Measurements from ENCODE around the gene PHF21B.

PHF21B gene

GRCh38 chr22:44920183-44920582 lies 89.6 kb downstream of the PHF21B start:
- peaks cover 1% of the 10 kb centered on the region for H3K27me3 Mint-ChIP-seq
- H3K4me3 Mint-ChIP-seq, result no peak overlapping the region
- H3K4me1 Mint-ChIP-seq, result no peaks in the 10 kb centered on the region
- DNase-seq (no peak), ATAC-seq (no peak)
- no peak overlapping the region for H3K27ac Mint-ChIP-seq
- no peaks in the 10 kb centered on the region for H3K9me3 Mint-ChIP-seq
- H3K36me3 Mint-ChIP-seq (ENCODE audit: low read depth), result no peaks in the 10 kb centered on the region

GRCh38 chr22:44919691-44920090 lies 90.1 kb downstream of the PHF21B start:
- Mint-ChIP-seq H3K4me3 (no peak overlapping the region), H3K36me3 (ENCODE audit: low read depth) (no peaks in the 10 kb centered on the region), H3K9me3 (no peaks in the 10 kb centered on the region), H3K27me3 (peaks cover 1% of the 10 kb centered on the region), H3K4me1 (no peaks in the 10 kb centered on the region), H3K27ac (no peak overlapping the region)
- DNase-seq (no peak), ATAC-seq (no peak)

- no peaks in the 10 kb centered on the region for H3K9me3 Mint-ChIP-seq
- H3K36me3 Mint-ChIP-seq (ENCODE audit: low read depth), result no peaks in the 10 kb centered on the region
- no peak overlapping the region for H3K27ac Mint-ChIP-seq
- H3K4me3 Mint-ChIP-seq, result no peak overlapping the region
- no peak for DNase-seq
- no peaks in the 10 kb centered on the region for H3K4me1 Mint-ChIP-seq
- H3K27me3 Mint-ChIP-seq, result peaks cover 1% of the 10 kb centered on the region
- ATAC-seq, result no peak
These were observed 90.8 kb downstream of the PHF21B start for GRCh38 chr22:44918925-44919392.

- H3K27me3 Mint-ChIP-seq, result peaks cover 1% of the 10 kb centered on the region
- H3K4me1 Mint-ChIP-seq, result no peaks in the 10 kb centered on the region
- no peak for ATAC-seq
- H3K27ac Mint-ChIP-seq, result no peak overlapping the region
- H3K36me3 Mint-ChIP-seq (ENCODE audit: low read depth), result no peaks in the 10 kb centered on the region
- no peak overlapping the region for H3K4me3 Mint-ChIP-seq
- no peaks in the 10 kb centered on the region for H3K9me3 Mint-ChIP-seq
- no peak for DNase-seq
These were observed 91.5 kb downstream of the PHF21B start for GRCh38 chr22:44918166-44918924.

GRCh38 chr22:44917372-44918165 lies 92.2 kb downstream of the PHF21B start:
- DNase-seq, result no peak
- Mint-ChIP-seq H3K9me3 (peaks cover under 1% of the 10 kb centered on the region), H3K4me3 (no peak overlapping the region), H3K36me3 (ENCODE audit: low read depth) (no peaks in the 10 kb centered on the region), H3K27ac (no peak overlapping the region), H3K27me3 (peaks cover 1% of the 10 kb centered on the region), H3K4me1 (no peaks in the 10 kb centered on the region)
- ATAC-seq, result no peak

- Mint-ChIP-seq H3K27ac (no peak overlapping the region), H3K4me3 (no peak overlapping the region), H3K36me3 (ENCODE audit: low read depth) (no peaks in the 10 kb centered on the region), H3K4me1 (no peaks in the 10 kb centered on the region), H3K27me3 (peaks cover 7% of the 10 kb centered on the region), H3K9me3 (peaks cover 7% of the 10 kb centered on the region)
- DNase-seq (no peak), ATAC-seq (no peak)
These were observed 93.2 kb downstream of the PHF21B start for GRCh38 chr22:44916281-44917231.

- no peaks in the 10 kb centered on the region for H3K4me1 Mint-ChIP-seq
- peaks cover 7% of the 10 kb centered on the region for H3K27me3 Mint-ChIP-seq
- no peak overlapping the region for H3K27ac Mint-ChIP-seq
- DNase-seq (no peak), ATAC-seq (no peak)
- H3K9me3 Mint-ChIP-seq, result peaks cover 14% of the 10 kb centered on the region
- no peak overlapping the region for H3K4me3 Mint-ChIP-seq
- no peaks in the 10 kb centered on the region for H3K36me3 Mint-ChIP-seq (ENCODE audit: low read depth)
These were observed 94.4 kb downstream of the PHF21B start for GRCh38 chr22:44915441-44915840.

- Mint-ChIP-seq H3K9me3 (peaks cover 16% of the 10 kb centered on the region), H3K36me3 (ENCODE audit: low read depth) (no peaks in the 10 kb centered on the region), H3K27ac (no peak overlapping the region), H3K4me1 (no peaks in the 10 kb centered on the region), H3K27me3 (peaks cover 7% of the 10 kb centered on the region), H3K4me3 (no peak overlapping the region)
- DNase-seq (no peak), ATAC-seq (no peak)
These were observed 95.6 kb downstream of the PHF21B start for GRCh38 chr22:44914026-44914721.

GRCh38 chr22:44913198-44913983 lies 96.4 kb downstream of the PHF21B start:
- H3K4me3 Mint-ChIP-seq, result no peak overlapping the region
- H3K4me1 Mint-ChIP-seq, result no peaks in the 10 kb centered on the region
- no peaks in the 10 kb centered on the region for H3K36me3 Mint-ChIP-seq (ENCODE audit: low read depth)
- H3K27me3 Mint-ChIP-seq, result peaks cover 7% of the 10 kb centered on the region
- H3K27ac Mint-ChIP-seq, result no peak overlapping the region
- ATAC-seq, result no peak
- no peak for DNase-seq
- peaks cover 16% of the 10 kb centered on the region for H3K9me3 Mint-ChIP-seq

GRCh38 chr22:44909241-44909640 lies 100.6 kb downstream of the PHF21B start:
- H3K9me3 Mint-ChIP-seq, result peaks cover 16% of the 10 kb centered on the region
- no peaks in the 10 kb centered on the region for H3K4me1 Mint-ChIP-seq
- H3K4me3 Mint-ChIP-seq, result no peak overlapping the region
- DNase-seq (no peak), ATAC-seq (no peak)
- no peak overlapping the region for H3K27ac Mint-ChIP-seq
- no peaks in the 10 kb centered on the region for H3K36me3 Mint-ChIP-seq (ENCODE audit: low read depth)
- peaks cover 15% of the 10 kb centered on the region for H3K27me3 Mint-ChIP-seq

GRCh38 chr22:44907765-44908737 lies 101.8 kb downstream of the PHF21B start:
- DNase-seq (no peak), ATAC-seq (no peak)
- Mint-ChIP-seq H3K36me3 (ENCODE audit: low read depth) (no peaks in the 10 kb centered on the region), H3K27ac (no peak overlapping the region), H3K27me3 (peaks cover 20% of the 10 kb centered on the region), H3K4me3 (no peak overlapping the region), H3K4me1 (no peaks in the 10 kb centered on the region), H3K9me3 (peaks cover 16% of the 10 kb centered on the region)

GRCh38 chr22:44906999-44907644 lies 102.7 kb downstream of the PHF21B start:
- H3K9me3 Mint-ChIP-seq, result peaks cover 19% of the 10 kb centered on the region
- no peaks in the 10 kb centered on the region for H3K4me1 Mint-ChIP-seq
- no peaks in the 10 kb centered on the region for H3K36me3 Mint-ChIP-seq (ENCODE audit: low read depth)
- peaks cover 17% of the 10 kb centered on the region for H3K27me3 Mint-ChIP-seq
- H3K27ac Mint-ChIP-seq, result no peak overlapping the region
- ATAC-seq (no peak), DNase-seq (no peak)
- H3K4me3 Mint-ChIP-seq, result no peak overlapping the region
